ENCODE data around the gene GRAMD1C.

- TF ChIP-seq CTCF (IDR thresholded peaks at IDR 0.05) (no peak), EP300 (IDR thresholded peaks at IDR 0.05) (no peak)
These were observed 115.1 kb downstream of the GRAMD1C start for GRCh38 chr3:113953677-113954076.

All from ovary (tissue), 3 donors.